GM21360 (cell line): ENCODE data around the gene HGS.
"Not testable (repeated sequence)": the region's sequence is repeated elsewhere in the genome, so short reads cannot be mapped to it uniquely, and the experiment has no call there.

Experiments
- ATAC-seq: cut with Tn5 transposase; IDR thresholded peaks from one replicate; pipeline ENCODE4 v1.9.1; 2021; ENCODE audit warnings: mild to moderate bottlenecking, moderate library complexity; ENCODE audit not compliant: unreplicated experiment

The HGS gene

GRCh38 chr17:81738801-81739393 lies 55.1 kb downstream of the HGS start:
- no peak for ATAC-seq

GRCh38 chr17:81739593-81739992 lies 55.8 kb downstream of the HGS start:
- ATAC-seq = not testable (repeated sequence)

- ATAC-seq = no peak
Observed at GRCh38 chr17:81740395-81740961, 56.7 kb downstream of the HGS start.

- ATAC-seq = no peak
Observed at GRCh38 chr17:81741049-81741593, 57.3 kb downstream of the HGS start.

GRCh38 chr17:81741594-81742452 lies 58.0 kb downstream of the HGS start:
- ATAC-seq = no peak
